ENCODE data around the gene TPM3.
A peak's percentile ranks its signal among the peaks of the same experiment; 100 is the strongest.
"Not testable (repeated sequence)": the region's sequence is repeated elsewhere in the genome, so short reads cannot be mapped to it uniquely, and the experiment has no call there.

TPM3 gene

GRCh38 chr1:154191990-154192461 lies at the start of gene TPM3:
TSS of gene TPM3 (minus strand) at chr1:154192100. CDS start at chr1:154192018, 82 bp downstream.
- FAIRE-seq = no peak

- no peak for FAIRE-seq
Measured at GRCh38 chr1:154240294-154240833, 48.5 kb upstream of the TPM3 start.

DNA sequence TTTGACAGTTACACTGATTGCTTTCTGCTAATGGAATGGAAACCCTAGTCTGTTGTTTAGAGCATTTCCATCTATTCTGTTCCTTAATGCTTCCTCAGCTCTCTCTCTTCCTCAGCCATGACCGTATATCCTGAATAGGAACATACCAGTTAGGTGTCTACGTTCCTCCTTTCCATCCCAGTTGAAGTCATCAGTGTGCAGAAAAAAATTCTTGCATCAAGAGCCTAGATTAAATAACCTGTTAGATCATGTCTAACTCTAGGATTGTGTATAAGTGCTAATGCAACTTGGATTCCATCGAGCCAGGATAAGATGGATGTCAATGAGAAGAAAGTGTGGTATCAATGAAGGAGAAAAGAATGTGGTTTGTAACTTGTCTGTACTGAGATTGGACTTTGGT lies 47.6 kb upstream of the TPM3 start:
- no peak for FAIRE-seq

GRCh38 chr1:154237880-154238506 lies 46.1 kb upstream of the TPM3 start:
- FAIRE-seq = no peak

DNA sequence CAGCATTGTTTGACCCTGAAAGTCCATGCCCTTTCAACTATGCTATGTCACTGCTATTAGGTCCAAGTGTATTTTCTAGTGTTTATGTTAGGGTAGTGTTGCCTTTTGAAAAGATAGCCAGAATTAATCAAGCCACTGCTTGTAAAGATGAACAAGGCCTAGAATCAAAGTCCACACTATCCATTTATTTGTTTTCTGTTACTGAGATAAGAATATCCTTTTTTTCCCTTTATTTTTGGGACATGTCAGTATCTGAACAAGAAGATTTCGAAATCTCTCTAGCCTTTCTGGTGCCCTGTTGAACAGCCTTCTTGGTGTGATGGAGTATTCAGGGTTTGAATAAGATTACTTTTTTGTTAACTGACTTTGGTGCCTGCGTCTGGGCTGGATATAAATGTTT lies 45.5 kb upstream of the TPM3 start:
- no peak for FAIRE-seq

GRCh38 chr1:154236855-154237254 lies 45.0 kb upstream of the TPM3 start:
- FAIRE-seq = no peak

DNA sequence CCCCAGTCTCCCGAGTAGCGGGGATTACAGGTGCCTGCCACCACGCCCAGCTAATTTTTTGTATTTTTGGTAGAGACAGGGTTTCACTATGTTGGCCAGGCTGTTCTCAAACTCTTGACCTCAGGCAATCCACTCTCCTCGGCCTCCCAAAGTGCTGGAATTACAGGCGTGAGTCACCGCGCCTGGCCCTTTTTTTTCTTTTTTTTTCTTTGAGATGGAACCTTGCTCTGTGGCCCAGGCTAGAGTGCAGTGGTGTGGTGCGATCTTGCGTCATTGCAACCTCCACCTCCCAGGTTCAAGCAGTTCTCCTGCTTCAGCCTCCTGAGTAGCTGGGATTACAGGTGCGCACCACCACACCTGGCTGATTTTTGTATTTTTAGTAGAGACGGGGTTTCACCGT lies 41.2 kb upstream of the TPM3 start:
- FAIRE-seq = not testable (repeated sequence)

- not testable (repeated sequence) for FAIRE-seq
Measured at GRCh38 chr1:154231112-154231511, 39.2 kb upstream of the TPM3 start.

DNA sequence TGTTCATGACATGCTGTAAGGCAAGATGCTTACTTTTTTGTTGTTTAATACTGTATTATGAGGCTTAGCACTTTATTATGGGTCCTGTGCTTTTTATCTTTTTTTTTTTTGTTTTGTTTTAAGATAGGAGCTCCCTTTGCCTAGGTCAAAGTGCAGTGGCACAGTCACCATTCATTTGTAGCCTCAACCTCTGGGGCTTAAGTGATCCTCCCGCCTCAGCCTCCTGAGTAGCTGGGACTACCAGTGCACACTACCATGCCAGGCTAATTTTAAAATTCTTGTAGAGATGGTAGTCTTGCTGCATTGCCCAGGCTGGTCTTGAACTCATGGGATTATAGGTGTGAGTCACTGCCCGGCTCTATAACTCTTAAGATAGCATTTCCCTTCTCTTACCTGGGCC lies 33.5 kb upstream of the TPM3 start:
- no peak for FAIRE-seq

DNA sequence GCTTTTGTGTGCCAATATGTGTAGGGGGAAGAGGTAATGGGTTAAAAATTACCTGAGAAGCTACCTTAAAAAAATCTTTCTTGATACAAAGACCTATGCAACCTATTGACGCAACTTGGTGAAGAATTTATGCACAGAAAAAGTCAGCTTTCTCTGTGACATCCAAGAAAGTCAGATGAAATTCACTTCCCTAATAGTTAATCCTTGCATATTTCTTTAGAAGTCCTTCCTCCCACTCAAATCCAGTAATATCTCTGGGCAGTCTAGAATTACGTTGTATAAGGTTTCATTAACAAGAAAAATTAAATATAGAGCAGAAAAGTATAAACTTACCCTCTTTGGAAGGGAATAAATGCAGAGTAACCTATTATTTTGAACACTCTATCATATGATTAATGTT lies 31.7 kb upstream of the TPM3 start:
- FAIRE-seq = no peak

DNA sequence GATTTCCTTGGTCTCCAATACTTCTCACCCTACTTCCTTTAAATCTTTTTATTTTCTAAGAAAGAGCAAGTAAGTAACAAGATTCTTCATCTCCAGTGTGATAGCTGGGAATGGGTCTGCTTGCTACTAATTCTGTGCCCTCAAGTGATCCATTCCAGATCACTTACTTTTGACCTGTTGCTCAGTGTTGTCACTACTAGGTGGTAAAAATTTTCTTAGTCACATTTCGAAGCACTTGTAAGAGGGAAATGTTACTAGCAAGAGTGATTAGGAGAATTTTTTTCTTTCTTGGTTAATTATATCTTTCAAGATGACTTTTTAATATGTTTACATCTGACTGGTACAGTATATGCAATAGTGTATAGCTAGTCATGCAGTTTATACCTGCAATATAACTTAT lies 31.0 kb upstream of the TPM3 start:
- no peak for FAIRE-seq

- no peak for FAIRE-seq
Measured at GRCh38 chr1:154222518-154222917, 30.6 kb upstream of the TPM3 start.

- FAIRE-seq = no peak
Measured at GRCh38 chr1:154221278-154222001, 29.5 kb upstream of the TPM3 start.

DNA sequence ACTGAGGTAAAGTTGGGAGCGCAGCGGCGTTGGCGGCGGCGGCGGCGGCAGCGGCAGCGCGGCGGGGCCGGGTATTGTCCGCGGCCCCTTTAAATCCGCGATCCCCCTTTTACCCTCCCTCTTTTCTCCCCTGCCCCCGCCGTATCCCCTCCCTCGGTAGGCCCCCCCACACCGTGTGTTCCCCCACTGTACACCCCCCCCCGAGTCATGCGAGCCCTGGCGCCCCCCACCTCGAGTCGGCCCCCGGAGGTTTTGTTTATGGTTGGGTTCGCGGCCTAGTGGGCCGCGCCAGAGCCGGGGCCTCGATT lies 29.0 kb upstream of the TPM3 start:
- no peak for FAIRE-seq

- FAIRE-seq = peak; percentile 98
Measured at GRCh38 chr1:154220071-154220969, 28.4 kb upstream of the TPM3 start, which contains the start of gene UBAP2L. TSS of gene UBAP2L (plus strand) at chr1:154220955. CDS start at chr1:154225124, 4,169 bp downstream.

GRCh38 chr1:154219541-154219940 lies 27.6 kb upstream of the TPM3 start:
- no peak for FAIRE-seq

- FAIRE-seq = no peak
Measured at GRCh38 chr1:154218545-154218944, 26.6 kb upstream of the TPM3 start.

DNA sequence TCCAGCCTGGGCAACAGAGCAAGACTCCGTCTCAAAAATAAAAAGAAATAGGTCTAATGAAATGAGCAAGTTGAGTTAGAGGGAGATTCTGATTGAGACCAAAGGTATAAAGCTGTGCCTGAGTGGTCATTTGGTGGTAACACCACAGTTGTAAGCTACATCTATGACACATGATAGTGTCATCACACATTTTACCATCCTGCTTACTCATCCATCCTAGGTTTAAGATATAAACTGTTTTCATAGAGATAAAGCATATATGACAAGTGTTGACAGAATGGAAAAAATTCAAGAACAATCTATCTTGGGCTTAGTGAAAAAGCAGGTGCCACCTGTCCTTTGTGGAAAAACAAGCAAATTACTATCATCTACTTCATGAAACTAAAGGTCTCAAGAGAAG lies 21.4 kb upstream of the TPM3 start:
- FAIRE-seq = no peak

DNA sequence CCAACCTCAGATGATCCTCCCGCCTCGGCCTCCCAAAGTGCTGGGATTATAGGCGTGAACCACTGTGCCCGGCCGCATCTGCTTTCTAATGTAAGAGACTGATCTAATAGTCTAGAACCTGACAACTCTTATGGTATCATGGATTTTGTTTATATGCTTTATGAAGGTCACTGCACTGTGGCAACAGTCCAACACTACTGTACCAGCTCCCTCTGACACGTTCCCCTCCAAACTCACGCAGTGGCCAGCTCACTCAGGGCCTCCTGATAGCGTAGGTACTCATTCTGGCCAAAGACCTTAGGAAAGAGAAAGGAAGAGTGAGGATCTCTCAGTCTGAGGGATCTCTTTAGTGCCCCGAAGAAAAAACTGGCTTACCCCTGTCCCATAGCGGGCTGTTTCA lies 20.2 kb upstream of the TPM3 start:
- no peak for FAIRE-seq

GRCh38 chr1:154208677-154209388 lies 16.9 kb upstream of the TPM3 start:
- FAIRE-seq = no peak

GRCh38 chr1:154207262-154207661 lies 15.4 kb upstream of the TPM3 start:
- no peak for FAIRE-seq

GRCh38 chr1:154206196-154206595 lies 14.3 kb upstream of the TPM3 start, which contains the start of gene CFAP141:
TSS of gene CFAP141 (minus strand) at chr1:154206333. CDS start at chr1:154206307, 26 bp downstream.
- FAIRE-seq = no peak

All from endometrium (tissue), 2 donors.